Lung (tissue), 12 donors: Measurements from ENCODE around the gene TXN2. TPM values are rescaled to one million over a fixed set of nuclear protein-coding genes. Genes with fewer than 3 reads are reported as not detected.

Source experiments
- ATAC-seq: fragments of 200-7000 bp; cut with Tn5 transposase; one replicate; pipeline ENCODE4 v1.9.1; 2020; ENCODE audit warnings: moderate number of reproducible peaks; ENCODE audit not compliant: insufficient read depth, low FRiP score
- DNase-seq, 3 donors: peaks; one replicate each; pipeline ENCODE4 v3.0.0-alpha.2; 2013 to 2017
- H3K27ac ChIP-seq, 2 donors: one replicate each; pipeline ENCODE4 v1.5.1; 2013; ENCODE audit warnings: mild to moderate bottlenecking in 2 of 2, moderate library complexity in 2 of 2, control low read depth in 1 of 2, inconsistent platforms in 1 of 2, low read depth in 1 of 2, low read length in 1 of 2
- H3K27me3 ChIP-seq, 3 donors: one replicate each; pipeline ENCODE4 v1.5.1; 2013; ENCODE audit warnings: low read length in 2 of 3; ENCODE audit not compliant: control insufficient read depth in 3 of 3, insufficient read depth in 3 of 3
- H3K36me3 ChIP-seq, 4 donors: one replicate each; pipeline ENCODE4 v1.5.1; 2013; ENCODE audit warnings: low read length in 4 of 4, mild to moderate bottlenecking in 1 of 4, moderate library complexity in 1 of 4; ENCODE audit not compliant: control insufficient read depth in 4 of 4, insufficient read depth in 4 of 4
- H3K4me1 ChIP-seq, 5 donors: one replicate each; pipeline ENCODE4 v1.5.1; 2013; ENCODE audit warnings: low read length in 5 of 5, mild to moderate bottlenecking in 2 of 5, moderate library complexity in 1 of 5; ENCODE audit not compliant: control insufficient read depth in 5 of 5, insufficient read depth in 5 of 5
- H3K4me3 ChIP-seq: one replicate; pipeline ENCODE4 v1.5.1; 2013; ENCODE audit warnings: mild to moderate bottlenecking, control low read depth, moderate library complexity
- H3K9ac ChIP-seq, 2 donors: one replicate each; pipeline ENCODE4 v1.5.1; 2013; ENCODE audit warnings: low read length in 2 of 2, control low read depth in 1 of 2; ENCODE audit not compliant: insufficient read depth in 1 of 2
- H3K9me3 ChIP-seq, 4 donors: one replicate each; pipeline ENCODE4 v1.5.1; 2013; ENCODE audit warnings: low read length in 3 of 4, mild to moderate bottlenecking in 1 of 4, moderate library complexity in 1 of 4; ENCODE audit not compliant: control insufficient read depth in 4 of 4, insufficient read depth in 3 of 4
- CTCF ChIP-seq: IDR thresholded peaks from 2 replicates; pipeline ENCODE4 v1.5.1; 2012; ENCODE audit warnings: mild to moderate bottlenecking; ENCODE audit errors: control extremely low read depth, extremely low read depth
- WGBS, 2 donors: extraction: QIAGEN DNeasy Blood & Tissue Kit; methylation state at CpG; one replicate each; pipeline ENCODE4 v1.1.7; 2013; 5-methylcytosine and 5-hydroxymethylcytosine counted together
- polyA plus RNA-seq, 2 donors: library from polyadenylated mRNA; stranded (reverse); fragments of 200-250 nt; gene quantifications; one replicate each; pipeline ENCODE4 v1.2.1, GENCODE V29; 2013
- total RNA-seq, 2 donors: library from RNA; depleted of rRNA in 1 of 2; stranded (reverse); fragments of >200 nt in 1 of 2; gene quantifications; one replicate each; pipeline ENCODE4 v1.2.1, GENCODE V29; 2014 to 2021
- donor health status: control.
- donor health status: control.
- donor health status: Bipolar disorder and iron deficiency.
- donor health status: healthy.
- donor health status: DM: yes; HTN: yes; CAD: no.

The TXN2 gene
- total and polyA plus RNA-seq, 4 donors = 26.8 to 92.2 (median 78.9) TPM

- H3K27ac ChIP-seq = peak overlapping the region; percentile 71 to 89
- no peaks in the 10 kb centered on the region for H3K9me3 ChIP-seq
- no peaks in the 10 kb centered on the region for H3K36me3 ChIP-seq
- ATAC-seq (no peak), DNase-seq (peak in 1 of 3 donors; percentile 45)
- TF ChIP-seq CTCF = no peak
- H3K4me1 ChIP-seq = peaks cover 4 to 22% (median 17%) of the 10 kb centered on the region in 5 donors
- no peaks in the 10 kb centered on the region for H3K27me3 ChIP-seq
- no peak overlapping the region for H3K9ac ChIP-seq
- 61 to 70% methylated on average over 14 of the region's 14 CpGs for WGBS, 2 donors
- H3K4me3 ChIP-seq = no peak overlapping the region
Measured at GRCh38 chr22:36457688-36458450, 23.6 kb downstream of the TXN2 start.

- Histone ChIP-seq H3K27ac (peak overlapping the region in 1 of 2 donors; percentile 65), H3K4me3 (no peak overlapping the region), H3K9ac (no peak overlapping the region), H3K9me3 (no peaks in the 10 kb centered on the region), H3K4me1 (peaks cover 5 to 24% (median 19%) of the 10 kb centered on the region in 5 donors), H3K36me3 (no peaks in the 10 kb centered on the region), H3K27me3 (no peaks in the 10 kb centered on the region)
- TF ChIP-seq CTCF = no peak
- DNase-seq = no peak
- no peak for ATAC-seq
- 56 to 77% methylated on average over 12 of the region's 12 CpGs for WGBS, 2 donors
Measured at GRCh38 chr22:36456464-36456845, 25.0 kb downstream of the TXN2 start.

- Histone ChIP-seq H3K27ac (peak overlapping the region; percentile 83 to 97), H3K9me3 (no peaks in the 10 kb centered on the region), H3K36me3 (no peaks in the 10 kb centered on the region), H3K4me1 (peaks cover 5 to 27% (median 17%) of the 10 kb centered on the region in 5 donors), H3K4me3 (no peak overlapping the region), H3K27me3 (no peaks in the 10 kb centered on the region), H3K9ac (no peak overlapping the region)
- 63 to 64% methylated on average over 21 of the region's 21 CpGs for WGBS, 2 donors
- DNase-seq (no peak), ATAC-seq (no peak)
- TF ChIP-seq CTCF = no peak
Measured at GRCh38 chr22:36455571-36456463, 25.6 kb downstream of the TXN2 start.
